WTC11 (cell line): ENCODE measurements around the gene KRTAP5-3. TPM values are rescaled to one million over a fixed set of nuclear protein-coding genes. Genes with fewer than 3 reads are reported as not detected.

Source experiments
- ATAC-seq: fragments of 200-7000 bp; cut with Tn5 transposase; 2 replicates; pipeline ENCODE4 v1.10.0; 2021; ENCODE audit warnings: mild to moderate bottlenecking, moderate library complexity
- CTCF ChIA-PET: fragments of 300-600 bp; sonication (Branson Sonifier 250); formaldehyde crosslinking; loops from one replicate; lab custom pipeline; 2021; ENCODE audit warnings: antibody characterized with exemption; lab: Charles Lee
- POLR2A ChIA-PET: fragments of 350-600 bp; sonication (Branson Sonifier 250); formaldehyde crosslinking; loops from one replicate; lab custom pipeline; 2021; ENCODE audit warnings: antibody characterized with exemption; lab: Charles Lee
- DNase-seq: peaks from one replicate; pipeline ENCODE4 v3.0.0; 2021; ENCODE audit warnings: low spot score
- H3K27ac Mint-ChIP-seq: 2 replicates; pipeline ENCODE4 v1.8.0; 2021; ENCODE audit warnings: mixed read lengths
- H3K27me3 Mint-ChIP-seq: 2 replicates; pipeline ENCODE4 v1.8.0; 2021; ENCODE audit warnings: low read depth, mild to moderate bottlenecking, moderate library complexity, mixed read lengths
- H3K36me3 Mint-ChIP-seq: 2 replicates; pipeline ENCODE4 v1.8.0; 2021; ENCODE audit warnings: mixed read lengths
- H3K4me1 Mint-ChIP-seq: 2 replicates; pipeline ENCODE4 v1.8.0; 2022; ENCODE audit warnings: mixed read lengths
- H3K4me3 Mint-ChIP-seq: 2 replicates; pipeline ENCODE4 v1.8.0; 2021; ENCODE audit warnings: mild to moderate bottlenecking, moderate library complexity, mixed read lengths
- H3K9me3 Mint-ChIP-seq: 2 replicates; pipeline ENCODE4 v1.8.0; 2021; ENCODE audit warnings: mixed read lengths
- FOXK1 ChIP-seq: sonication (generic); formaldehyde crosslinking; IDR thresholded peaks from 2 replicates; pipeline ENCODE4 v1.8.0; 2022; ENCODE audit warnings: mild to moderate bottlenecking, moderate library complexity, missing genetic modification reagents
- GABPB1 ChIP-seq: sonication (generic); formaldehyde crosslinking; IDR thresholded peaks from 2 replicates; pipeline ENCODE4 v1.8.1; 2023; ENCODE audit warnings: mild to moderate bottlenecking, missing genetic modification reagents
- JAZF1 ChIP-seq: fragments of 250-450 bp; sonication (Bioruptor Pico); IDR thresholded peaks from 2 replicates; pipeline ENCODE4 v1.9.0; 2021; ENCODE audit warnings: moderate library complexity, mild to moderate bottlenecking, inconsistent platforms
- SP1 ChIP-seq: sonication (generic); formaldehyde crosslinking; conservative IDR thresholded peaks from 2 replicates; pipeline ENCODE4 v1.8.1; 2022; ENCODE audit warnings: missing genetic modification reagents
- ZBTB21 ChIP-seq: sonication (generic); formaldehyde crosslinking; IDR thresholded peaks from 2 replicates; pipeline ENCODE4 v1.8.1; 2023; ENCODE audit warnings: mild to moderate bottlenecking, missing genetic modification reagents, borderline replicate concordance
- ZNF232 ChIP-seq: sonication (generic); formaldehyde crosslinking; IDR thresholded peaks from 2 replicates; pipeline ENCODE4 v1.8.0; 2022; ENCODE audit warnings: mild to moderate bottlenecking, missing genetic modification reagents
- ZNF396 ChIP-seq: fragments of 250-450 bp; sonication (Bioruptor Pico); IDR thresholded peaks from 2 replicates; pipeline ENCODE4 v1.8.0; 2021; ENCODE audit warnings: mild to moderate bottlenecking, moderate library complexity, borderline replicate concordance
- total RNA-seq: library from RNA; stranded (reverse); gene quantifications from 3 replicates; pipeline ENCODE4 v1.2.3, GENCODE V29; 2021
- TF ChIP-seq, protein P1 (sequence below): sonication (generic); formaldehyde crosslinking; IDR thresholded peaks from 2 replicates; pipeline ENCODE4 v1.8.0; 2023; ENCODE audit warnings: mild to moderate bottlenecking, missing genetic modification reagents
- TF ChIP-seq, protein P2 (sequence below): sonication (generic); formaldehyde crosslinking; IDR thresholded peaks from 2 replicates; pipeline ENCODE4 v1.8.1; 2023; ENCODE audit warnings: mild to moderate bottlenecking, missing genetic modification reagents
- TF ChIP-seq, protein P3 (sequence below): sonication (generic); formaldehyde crosslinking; IDR thresholded peaks from 2 replicates; pipeline ENCODE4 v1.8.1; 2022; ENCODE audit warnings: low read depth, mild to moderate bottlenecking, moderate library complexity, missing genetic modification reagents, borderline replicate concordance
- TF ChIP-seq, protein P4 (sequence below): sonication (generic); formaldehyde crosslinking; IDR thresholded peaks from 2 replicates; pipeline ENCODE4 v1.8.1; 2022; ENCODE audit warnings: mild to moderate bottlenecking, moderate library complexity, missing genetic modification reagents
- TF ChIP-seq, protein P5 (sequence below): sonication (generic); formaldehyde crosslinking; IDR thresholded peaks from 2 replicates; pipeline ENCODE4 v1.8.1; 2022; ENCODE audit warnings: missing genetic modification reagents, borderline replicate concordance

The KRTAP5-3 gene
- total RNA-seq, 1 experiment from 2014 or later = not detected

DNA sequence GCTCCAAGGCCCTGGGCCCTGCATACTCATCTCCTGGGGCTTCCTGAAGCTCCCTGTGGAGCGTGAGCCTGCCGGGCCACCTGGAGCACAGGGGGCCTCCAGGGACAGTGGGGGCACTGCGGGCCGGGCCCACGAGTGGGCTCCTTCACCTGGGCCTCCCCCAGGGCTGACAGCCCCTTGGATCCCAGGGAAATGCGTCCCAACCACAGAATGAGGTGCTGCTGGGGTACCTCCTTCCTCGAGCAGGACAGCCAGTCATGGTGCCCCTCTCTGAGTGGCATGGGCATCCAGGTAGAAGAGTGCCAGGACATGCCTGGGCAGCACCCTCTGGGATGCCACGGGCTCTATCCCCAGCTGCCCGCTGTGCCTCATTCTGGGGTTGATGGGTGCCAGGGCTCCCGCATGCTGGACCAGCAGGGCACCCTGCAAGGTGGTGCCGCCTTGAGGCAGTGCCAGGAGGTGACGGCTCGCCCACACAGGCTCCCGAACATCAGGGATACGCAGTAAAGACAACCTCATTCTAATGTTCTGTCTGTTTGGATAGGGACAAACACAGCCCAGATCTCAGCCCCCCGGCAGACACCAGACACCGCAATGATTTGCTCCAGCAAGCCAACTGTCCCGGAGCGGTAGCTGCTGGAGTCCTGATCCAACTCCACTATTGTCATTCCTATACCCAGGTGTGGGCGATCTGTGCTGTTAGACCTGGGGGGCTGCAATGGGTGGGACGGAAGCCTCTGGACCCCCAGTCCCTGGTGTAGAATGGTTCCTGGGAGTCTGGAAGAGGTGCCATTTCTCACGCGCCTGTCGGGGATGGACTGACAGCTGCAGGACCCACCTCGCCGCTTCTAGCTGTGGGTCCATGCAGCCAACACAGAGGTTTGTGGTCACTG, 47.2 kb upstream of the KRTAP5-3 start (continued):
- TF ChIP-seq, protein P1, sequence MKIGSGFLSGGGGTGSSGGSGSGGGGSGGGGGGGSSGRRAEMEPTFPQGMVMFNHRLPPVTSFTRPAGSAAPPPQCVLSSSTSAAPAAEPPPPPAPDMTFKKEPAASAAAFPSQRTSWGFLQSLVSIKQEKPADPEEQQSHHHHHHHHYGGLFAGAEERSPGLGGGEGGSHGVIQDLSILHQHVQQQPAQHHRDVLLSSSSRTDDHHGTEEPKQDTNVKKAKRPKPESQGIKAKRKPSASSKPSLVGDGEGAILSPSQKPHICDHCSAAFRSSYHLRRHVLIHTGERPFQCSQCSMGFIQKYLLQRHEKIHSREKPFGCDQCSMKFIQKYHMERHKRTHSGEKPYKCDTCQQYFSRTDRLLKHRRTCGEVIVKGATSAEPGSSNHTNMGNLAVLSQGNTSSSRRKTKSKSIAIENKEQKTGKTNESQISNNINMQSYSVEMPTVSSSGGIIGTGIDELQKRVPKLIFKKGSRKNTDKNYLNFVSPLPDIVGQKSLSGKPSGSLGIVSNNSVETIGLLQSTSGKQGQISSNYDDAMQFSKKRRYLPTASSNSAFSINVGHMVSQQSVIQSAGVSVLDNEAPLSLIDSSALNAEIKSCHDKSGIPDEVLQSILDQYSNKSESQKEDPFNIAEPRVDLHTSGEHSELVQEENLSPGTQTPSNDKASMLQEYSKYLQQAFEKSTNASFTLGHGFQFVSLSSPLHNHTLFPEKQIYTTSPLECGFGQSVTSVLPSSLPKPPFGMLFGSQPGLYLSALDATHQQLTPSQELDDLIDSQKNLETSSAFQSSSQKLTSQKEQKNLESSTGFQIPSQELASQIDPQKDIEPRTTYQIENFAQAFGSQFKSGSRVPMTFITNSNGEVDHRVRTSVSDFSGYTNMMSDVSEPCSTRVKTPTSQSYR (CRISPR knock-in tag) = no peak
- TF ChIP-seq ZBTB21 (CRISPR knock-in tag) (no peak), SP1 (no peak)
- TF ChIP-seq, protein P2, sequence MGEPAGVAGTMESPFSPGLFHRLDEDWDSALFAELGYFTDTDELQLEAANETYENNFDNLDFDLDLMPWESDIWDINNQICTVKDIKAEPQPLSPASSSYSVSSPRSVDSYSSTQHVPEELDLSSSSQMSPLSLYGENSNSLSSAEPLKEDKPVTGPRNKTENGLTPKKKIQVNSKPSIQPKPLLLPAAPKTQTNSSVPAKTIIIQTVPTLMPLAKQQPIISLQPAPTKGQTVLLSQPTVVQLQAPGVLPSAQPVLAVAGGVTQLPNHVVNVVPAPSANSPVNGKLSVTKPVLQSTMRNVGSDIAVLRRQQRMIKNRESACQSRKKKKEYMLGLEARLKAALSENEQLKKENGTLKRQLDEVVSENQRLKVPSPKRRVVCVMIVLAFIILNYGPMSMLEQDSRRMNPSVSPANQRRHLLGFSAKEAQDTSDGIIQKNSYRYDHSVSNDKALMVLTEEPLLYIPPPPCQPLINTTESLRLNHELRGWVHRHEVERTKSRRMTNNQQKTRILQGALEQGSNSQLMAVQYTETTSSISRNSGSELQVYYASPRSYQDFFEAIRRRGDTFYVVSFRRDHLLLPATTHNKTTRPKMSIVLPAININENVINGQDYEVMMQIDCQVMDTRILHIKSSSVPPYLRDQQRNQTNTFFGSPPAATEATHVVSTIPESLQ (CRISPR knock-in tag) = no peak
- TF ChIP-seq, protein P3, sequence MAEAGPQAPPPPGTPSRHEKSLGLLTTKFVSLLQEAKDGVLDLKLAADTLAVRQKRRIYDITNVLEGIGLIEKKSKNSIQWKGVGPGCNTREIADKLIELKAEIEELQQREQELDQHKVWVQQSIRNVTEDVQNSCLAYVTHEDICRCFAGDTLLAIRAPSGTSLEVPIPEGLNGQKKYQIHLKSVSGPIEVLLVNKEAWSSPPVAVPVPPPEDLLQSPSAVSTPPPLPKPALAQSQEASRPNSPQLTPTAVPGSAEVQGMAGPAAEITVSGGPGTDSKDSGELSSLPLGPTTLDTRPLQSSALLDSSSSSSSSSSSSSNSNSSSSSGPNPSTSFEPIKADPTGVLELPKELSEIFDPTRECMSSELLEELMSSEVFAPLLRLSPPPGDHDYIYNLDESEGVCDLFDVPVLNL (CRISPR knock-in tag) = no peak
- TF ChIP-seq, all 79 proteins: peak for 0

DNA sequence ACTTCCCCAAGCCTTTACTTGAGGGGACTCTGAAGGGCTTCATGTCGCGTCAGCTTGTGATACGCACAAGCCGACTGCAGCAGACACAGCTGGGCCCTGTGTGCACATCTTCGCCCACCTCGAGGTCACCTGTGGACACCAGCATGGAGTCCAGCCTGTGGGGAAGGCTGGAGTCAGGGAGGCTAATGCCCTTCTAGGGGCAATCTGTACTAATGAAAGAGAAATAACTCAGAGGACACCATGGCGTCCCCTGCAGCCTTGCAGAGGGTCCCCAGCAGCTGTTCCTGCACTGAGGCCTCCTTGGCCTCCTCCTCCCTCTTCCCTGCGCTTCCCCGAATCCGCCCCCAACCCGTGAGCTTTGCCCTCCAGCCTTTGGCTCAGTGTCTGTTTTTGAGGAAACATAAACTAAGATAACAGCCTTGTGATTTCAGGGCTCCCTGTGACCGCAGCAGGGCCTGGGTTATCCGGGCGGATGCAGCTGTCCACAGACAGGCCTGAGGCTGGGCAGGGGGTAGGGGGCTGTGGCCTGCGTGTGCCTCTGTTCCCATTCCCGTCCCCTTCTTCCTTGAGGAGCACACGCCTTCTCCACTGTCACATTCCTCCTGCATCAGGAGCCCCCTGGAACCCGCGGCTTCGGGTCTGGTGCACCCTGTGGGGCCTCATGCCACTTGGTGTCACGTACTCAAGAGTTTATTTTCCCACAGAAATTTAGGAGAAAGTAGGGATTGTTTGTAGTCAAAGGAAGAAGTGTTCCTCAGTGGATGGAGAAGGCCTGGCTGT, 46.3 kb upstream of the KRTAP5-3 start:
- Mint-ChIP-seq H3K4me3 (no peak overlapping the region), H3K9me3 (no peaks in the 10 kb centered on the region), H3K36me3 (no peaks in the 10 kb centered on the region), H3K4me1 (no peaks in the 10 kb centered on the region), H3K27ac (no peak overlapping the region), H3K27me3 (peaks cover 21% of the 10 kb centered on the region)
- ATAC-seq (no peak), DNase-seq (no peak)
- ChIA-PET CTCF (interaction anchor here (1.0 to 4.3 kb wide), 8 partner anchors 23 to 501 kb away, joined by 4 to 190 read pairs (median 38); partner anchors contain the start of gene SYT8), POLR2A (no interaction called here)
- TF ChIP-seq GABPB1 (CRISPR knock-in tag) (0 out of 2 replicates have a peak, but pooled peaks have one; percentile 19), ZNF396 (CRISPR knock-in tag) (no peak)

DNA sequence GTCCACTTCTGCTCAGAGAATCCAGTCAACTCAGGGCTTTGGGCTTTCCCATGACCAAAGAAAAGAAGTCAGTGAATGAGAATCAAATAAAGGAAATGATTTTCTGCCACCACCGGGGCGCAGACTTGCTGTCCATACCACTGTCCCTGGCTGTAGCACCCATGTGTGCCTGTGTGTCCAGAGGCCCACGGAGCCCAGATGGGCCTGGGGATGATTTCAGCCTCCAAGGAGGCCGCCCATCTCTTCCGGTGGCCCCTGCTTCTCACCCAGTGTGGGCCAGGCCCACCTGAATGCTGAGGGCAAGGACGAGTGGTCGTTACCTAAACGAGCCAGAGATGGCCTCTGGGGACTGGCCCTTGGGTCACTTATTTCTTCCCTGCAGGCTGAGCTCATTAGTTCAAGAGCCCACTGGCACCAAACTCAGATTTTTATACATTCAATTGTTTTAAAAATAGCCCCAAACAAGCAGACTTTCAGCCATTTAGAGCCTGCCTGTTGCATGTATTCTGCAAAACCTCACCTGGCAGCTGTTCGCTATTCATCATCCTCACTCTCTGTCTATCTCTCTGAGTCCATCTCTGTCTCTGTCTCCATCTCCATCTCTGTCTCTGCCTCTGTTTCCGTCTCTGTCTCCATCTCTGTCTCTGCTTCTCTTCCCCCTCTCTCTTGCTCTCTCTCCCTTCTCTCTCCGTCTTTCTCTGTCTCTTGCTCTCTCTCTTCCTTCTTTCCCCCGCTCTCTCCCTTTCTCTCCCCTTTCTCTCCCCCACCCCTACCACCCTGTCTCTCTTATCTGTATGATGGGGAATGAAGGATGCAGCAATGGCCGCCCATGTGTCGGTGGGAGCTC, 45.5 kb upstream of the KRTAP5-3 start:
- H3K4me3 Mint-ChIP-seq = no peak overlapping the region
- no peak overlapping the region for H3K27ac Mint-ChIP-seq
- no peaks in the 10 kb centered on the region for H3K36me3 Mint-ChIP-seq
- CTCF ChIA-PET = interaction anchor here (0.7 to 4.3 kb wide), 43 partner anchors 10 to 544 kb away, joined by 3 to 190 read pairs (median 10); partner anchors contain the start of genes KRTAP5-2, KRTAP5-5, SYT8 and TNNT3
- no peak for ATAC-seq
- TF ChIP-seq FOXK1 (CRISPR knock-in tag) (no peak), JAZF1 (CRISPR knock-in tag) (no peak), SP1 (no peak), ZNF232 (CRISPR knock-in tag) (no peak), ZNF396 (CRISPR knock-in tag) (no peak)
- TF ChIP-seq, protein P4, sequence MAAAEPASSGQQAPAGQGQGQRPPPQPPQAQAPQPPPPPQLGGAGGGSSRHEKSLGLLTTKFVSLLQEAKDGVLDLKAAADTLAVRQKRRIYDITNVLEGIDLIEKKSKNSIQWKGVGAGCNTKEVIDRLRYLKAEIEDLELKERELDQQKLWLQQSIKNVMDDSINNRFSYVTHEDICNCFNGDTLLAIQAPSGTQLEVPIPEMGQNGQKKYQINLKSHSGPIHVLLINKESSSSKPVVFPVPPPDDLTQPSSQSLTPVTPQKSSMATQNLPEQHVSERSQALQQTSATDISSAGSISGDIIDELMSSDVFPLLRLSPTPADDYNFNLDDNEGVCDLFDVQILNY (CRISPR knock-in tag) = no peak
- TF ChIP-seq, protein P5, sequence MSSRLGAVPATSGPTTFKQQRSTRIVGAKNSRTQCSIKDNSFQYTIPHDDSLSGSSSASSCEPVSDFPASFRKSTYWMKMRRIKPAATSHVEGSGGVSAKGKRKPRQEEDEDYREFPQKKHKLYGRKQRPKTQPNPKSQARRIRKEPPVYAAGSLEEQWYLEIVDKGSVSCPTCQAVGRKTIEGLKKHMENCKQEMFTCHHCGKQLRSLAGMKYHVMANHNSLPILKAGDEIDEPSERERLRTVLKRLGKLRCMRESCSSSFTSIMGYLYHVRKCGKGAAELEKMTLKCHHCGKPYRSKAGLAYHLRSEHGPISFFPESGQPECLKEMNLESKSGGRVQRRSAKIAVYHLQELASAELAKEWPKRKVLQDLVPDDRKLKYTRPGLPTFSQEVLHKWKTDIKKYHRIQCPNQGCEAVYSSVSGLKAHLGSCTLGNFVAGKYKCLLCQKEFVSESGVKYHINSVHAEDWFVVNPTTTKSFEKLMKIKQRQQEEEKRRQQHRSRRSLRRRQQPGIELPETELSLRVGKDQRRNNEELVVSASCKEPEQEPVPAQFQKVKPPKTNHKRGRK (CRISPR knock-in tag) = no peak
- POLR2A ChIA-PET = no interaction called here
- H3K9me3 Mint-ChIP-seq = no peaks in the 10 kb centered on the region
- peaks cover 21% of the 10 kb centered on the region for H3K27me3 Mint-ChIP-seq
- no peak for DNase-seq
- H3K4me1 Mint-ChIP-seq = no peaks in the 10 kb centered on the region
